Brain microvascular endothelial cell (primary cell): Measurements from ENCODE around the gene ASF1B.

Experiments
- DNase-seq: peaks from one replicate; pipeline ENCODE4 v3.0.0-alpha.2; 2020
- H3K27ac ChIP-seq: fragments of 250-450 bp; sonication (Bioruptor Pico); 2 replicates; pipeline ENCODE4 v1.5.1; 2020; ENCODE audit warnings: mild to moderate bottlenecking, moderate library complexity
- H3K27me3 ChIP-seq: fragments of 250-450 bp; sonication (Bioruptor Pico); replicated peaks from 2 replicates; pipeline ENCODE4 v1.5.1; 2020; ENCODE audit warnings: mild to moderate bottlenecking
- H3K36me3 ChIP-seq: fragments of 250-450 bp; sonication (Bioruptor Pico); replicated peaks from 2 replicates; pipeline ENCODE4 v1.5.1; 2020; ENCODE audit warnings: mild to moderate bottlenecking
- H3K4me3 ChIP-seq: 2 replicates; pipeline ENCODE4 v1.5.1; 2011; ENCODE audit warnings: low read depth, mild to moderate bottlenecking, control low read depth, low read length, moderate library complexity
- in situ Hi-C: cut with HindIII; loops from 2 replicates; pipeline ENCODE4 v1.10.0; 2017; ENCODE audit warnings: low sequenced_read_pairs, low pct_ligation_motif_present
- TF ChIP-seq, protein P1 (sequence below): IDR thresholded peaks from 2 replicates; pipeline ENCODE4 v1.5.1; 2011; ENCODE audit warnings: low read depth, mild to moderate bottlenecking, moderate library complexity, low read length, control low read depth, inconsistent platforms; ENCODE audit errors: missing control alignments

Gene ASF1B

DNA sequence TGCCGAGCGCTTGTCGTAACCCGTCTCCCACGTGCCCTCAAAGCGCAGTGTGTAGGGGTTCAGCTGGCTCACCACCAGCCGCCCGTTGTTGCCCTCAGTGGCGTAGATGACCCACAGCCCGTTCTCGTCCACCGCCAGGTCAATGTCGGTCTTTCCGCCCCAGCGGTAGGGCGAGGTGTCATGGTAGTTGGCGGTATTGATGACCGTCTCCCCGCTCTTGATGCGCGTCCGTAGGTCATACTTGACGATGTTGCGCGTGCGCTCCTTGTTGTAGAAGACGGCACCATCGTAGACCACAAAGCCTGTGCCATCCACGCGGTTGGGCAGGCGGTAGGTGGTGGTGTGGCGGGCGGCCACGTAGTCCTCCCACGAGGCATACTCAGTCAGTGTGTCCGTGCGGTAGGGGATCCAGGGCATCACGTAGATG, 26.5 kb upstream of the ASF1B start:
- Histone ChIP-seq H3K4me3 (no peak overlapping the region), H3K27me3 (no peaks in the 10 kb centered on the region), H3K36me3 (peaks cover 17% of the 10 kb centered on the region), H3K27ac (no peak overlapping the region)
- in situ Hi-C loops = no loop called here
- TF ChIP-seq, protein P1, sequence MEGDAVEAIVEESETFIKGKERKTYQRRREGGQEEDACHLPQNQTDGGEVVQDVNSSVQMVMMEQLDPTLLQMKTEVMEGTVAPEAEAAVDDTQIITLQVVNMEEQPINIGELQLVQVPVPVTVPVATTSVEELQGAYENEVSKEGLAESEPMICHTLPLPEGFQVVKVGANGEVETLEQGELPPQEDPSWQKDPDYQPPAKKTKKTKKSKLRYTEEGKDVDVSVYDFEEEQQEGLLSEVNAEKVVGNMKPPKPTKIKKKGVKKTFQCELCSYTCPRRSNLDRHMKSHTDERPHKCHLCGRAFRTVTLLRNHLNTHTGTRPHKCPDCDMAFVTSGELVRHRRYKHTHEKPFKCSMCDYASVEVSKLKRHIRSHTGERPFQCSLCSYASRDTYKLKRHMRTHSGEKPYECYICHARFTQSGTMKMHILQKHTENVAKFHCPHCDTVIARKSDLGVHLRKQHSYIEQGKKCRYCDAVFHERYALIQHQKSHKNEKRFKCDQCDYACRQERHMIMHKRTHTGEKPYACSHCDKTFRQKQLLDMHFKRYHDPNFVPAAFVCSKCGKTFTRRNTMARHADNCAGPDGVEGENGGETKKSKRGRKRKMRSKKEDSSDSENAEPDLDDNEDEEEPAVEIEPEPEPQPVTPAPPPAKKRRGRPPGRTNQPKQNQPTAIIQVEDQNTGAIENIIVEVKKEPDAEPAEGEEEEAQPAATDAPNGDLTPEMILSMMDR = no peak
- DNase-seq = no peak

DNA sequence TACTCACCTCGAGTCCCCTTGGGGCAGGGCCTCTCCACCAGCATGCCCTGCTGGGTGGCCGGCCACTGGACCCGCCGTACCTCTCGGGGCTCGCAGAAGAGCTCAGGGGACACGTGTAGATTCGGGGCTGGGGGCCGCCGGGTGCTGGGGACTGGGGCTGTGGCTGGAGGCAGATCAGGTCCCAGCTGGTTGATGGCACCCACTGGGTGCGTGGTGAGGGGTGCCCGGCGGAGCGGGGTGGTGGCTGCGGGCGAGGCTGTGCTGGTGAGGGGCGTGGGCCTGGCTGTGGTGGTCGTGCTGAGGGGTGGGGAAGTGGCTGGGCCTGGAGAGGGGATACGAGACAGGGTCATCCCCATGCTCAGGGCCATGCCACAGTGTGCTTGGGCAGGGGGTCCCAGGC, 24.9 kb upstream of the ASF1B start:
- H3K4me3 ChIP-seq = no peak overlapping the region
- H3K27me3 ChIP-seq = no peaks in the 10 kb centered on the region
- no peak for DNase-seq
- no peak overlapping the region for H3K27ac ChIP-seq
- TF ChIP-seq, protein P1 = no peak
- in situ Hi-C loops = no loop called here
- peaks cover 29% of the 10 kb centered on the region for H3K36me3 ChIP-seq

GRCh38 chr19:14160017-14160703, 23.8 kb upstream of the ASF1B start:
- in situ Hi-C loops = no loop called here
- TF ChIP-seq, protein P1 = no peak
- no peak overlapping the region for H3K27ac ChIP-seq
- H3K4me3 ChIP-seq = no peak overlapping the region
- no peaks in the 10 kb centered on the region for H3K27me3 ChIP-seq
- DNase-seq = no peak
- peaks cover 38% of the 10 kb centered on the region for H3K36me3 ChIP-seq

GRCh38 chr19:14159059-14159458, 22.7 kb upstream of the ASF1B start:
- no peak overlapping the region for H3K27ac ChIP-seq
- H3K4me3 ChIP-seq = no peak overlapping the region
- H3K27me3 ChIP-seq = no peaks in the 10 kb centered on the region
- TF ChIP-seq, protein P1 = no peak
- in situ Hi-C loops = no loop called here
- DNase-seq = no peak
- H3K36me3 ChIP-seq = peaks cover 41% of the 10 kb centered on the region

DNA sequence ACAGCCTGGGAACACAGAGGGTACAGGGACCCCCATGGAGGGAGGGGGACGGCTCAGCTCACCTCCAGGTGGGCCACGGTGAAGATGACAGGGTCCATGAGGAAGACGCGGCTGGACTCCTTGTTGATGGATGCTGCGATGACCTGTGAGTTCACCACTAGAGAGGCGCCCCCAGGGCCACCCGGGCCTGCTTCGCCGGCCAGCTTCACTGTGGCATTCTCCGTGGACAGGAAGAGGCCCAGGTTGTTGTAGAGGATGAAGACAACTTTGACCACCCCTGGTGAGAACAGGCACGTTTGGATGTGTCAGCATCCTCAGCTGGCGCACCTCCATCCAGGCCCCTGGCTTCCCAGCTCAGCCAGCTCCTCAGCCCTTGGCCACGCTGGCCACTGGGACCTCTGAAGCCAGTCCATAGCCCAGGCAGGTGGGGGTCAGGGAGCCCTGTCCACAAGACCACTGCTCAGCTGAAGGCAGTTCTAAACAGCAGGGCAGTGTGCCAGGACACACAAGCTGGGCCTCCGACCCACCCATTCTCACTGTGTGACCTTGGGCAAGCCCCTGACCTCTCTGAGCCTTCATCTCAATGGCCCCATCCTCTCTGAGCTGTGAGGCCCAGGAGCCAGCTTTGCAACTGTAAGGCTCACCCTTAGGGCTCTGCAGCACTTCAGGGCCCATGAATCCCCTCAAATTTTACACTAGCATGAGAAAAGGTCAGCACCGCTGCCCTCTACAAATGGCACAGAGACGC, 22.1 kb upstream of the ASF1B start:
- H3K27me3 ChIP-seq = no peaks in the 10 kb centered on the region
- no peak for DNase-seq
- in situ Hi-C loops = no loop called here
- no peak overlapping the region for H3K4me3 ChIP-seq
- H3K27ac ChIP-seq = no peak overlapping the region
- TF ChIP-seq, protein P1 = no peak
- H3K36me3 ChIP-seq = peaks cover 41% of the 10 kb centered on the region
